ENCODE measurements around the gene CCNI2.

Gene CCNI2

GRCh38 chr5:132750471-132751230 is 3.4 kb downstream of the CCNI2 start:
- DNase-seq = no peak

DNA sequence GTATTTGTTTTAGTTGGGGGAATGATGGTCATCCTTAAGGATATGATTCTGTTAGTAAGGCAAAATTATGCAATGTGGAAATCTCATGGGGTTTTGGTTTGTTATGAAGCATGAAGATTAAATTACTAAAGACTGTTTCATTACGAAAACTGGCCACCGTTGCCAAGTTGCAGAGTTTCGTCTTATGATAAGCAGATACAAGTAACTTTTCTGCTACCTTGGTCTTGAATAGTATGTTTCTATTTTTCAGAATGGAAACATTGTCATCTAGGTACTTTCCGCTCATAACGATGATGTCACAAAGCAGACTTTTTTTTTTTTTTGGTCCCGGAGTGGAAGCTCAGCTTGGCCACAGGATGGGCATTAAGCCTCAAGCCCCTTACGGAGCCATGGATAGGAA is 4.2 kb downstream of the CCNI2 start:
- DNase-seq = no peak

- DNase-seq = no peak
Measured at GRCh38 chr5:132751971-132752580, 4.8 kb downstream of the CCNI2 start.

GRCh38 chr5:132752581-132753125 is 5.4 kb downstream of the CCNI2 start:
- DNase-seq = no peak

GRCh38 chr5:132753135-132753987 is 6.1 kb downstream of the CCNI2 start:
- DNase-seq = no peak

- DNase-seq = no peak
Measured at GRCh38 chr5:132754111-132754510, 6.9 kb downstream of the CCNI2 start.

GRCh38 chr5:132754947-132755346 is 7.7 kb downstream of the CCNI2 start:
- no peak for DNase-seq

DNA sequence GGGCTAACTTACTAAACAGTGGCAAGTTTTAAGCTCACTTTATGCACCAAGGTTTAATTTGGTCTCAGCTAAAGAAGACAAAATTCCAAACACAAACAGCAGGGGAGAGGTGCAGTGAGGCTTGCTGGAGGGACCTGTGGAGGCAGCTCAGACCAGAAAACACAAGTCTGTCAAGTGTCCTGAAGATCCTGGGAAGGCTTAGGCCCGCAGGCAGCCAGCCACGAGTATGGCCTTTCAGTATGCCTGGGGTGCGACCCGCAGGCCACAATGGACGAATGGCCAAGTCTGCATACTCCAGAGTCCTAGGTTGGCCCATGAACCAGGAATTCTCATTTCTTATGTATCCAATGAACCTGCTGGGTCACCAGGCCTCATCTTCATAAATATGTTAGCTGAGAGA is 9.3 kb downstream of the CCNI2 start:
- no peak for DNase-seq

DNA sequence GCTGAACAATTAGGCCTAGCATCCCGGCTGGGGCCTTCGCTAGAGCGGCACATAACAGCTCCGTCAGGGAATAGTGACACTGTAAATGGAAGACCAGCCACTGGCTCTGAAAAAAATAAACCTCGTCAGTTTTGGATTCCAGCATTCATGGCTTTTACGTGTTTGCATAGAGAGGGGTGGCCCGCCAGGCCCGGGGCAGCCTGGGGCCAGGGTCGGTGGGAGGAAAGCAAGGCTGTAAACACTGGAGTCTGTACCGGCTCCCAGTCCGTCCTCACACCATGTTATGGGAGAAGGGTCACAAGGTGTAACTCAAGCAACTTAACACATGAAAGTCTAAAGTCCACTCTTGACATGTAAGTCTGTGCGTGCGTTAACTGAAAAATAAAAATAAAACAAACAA is 11.2 kb downstream of the CCNI2 start:
- DNase-seq = no peak

GRCh38 chr5:132759114-132760048 is 12.2 kb downstream of the CCNI2 start:
- no peak for DNase-seq

DNA sequence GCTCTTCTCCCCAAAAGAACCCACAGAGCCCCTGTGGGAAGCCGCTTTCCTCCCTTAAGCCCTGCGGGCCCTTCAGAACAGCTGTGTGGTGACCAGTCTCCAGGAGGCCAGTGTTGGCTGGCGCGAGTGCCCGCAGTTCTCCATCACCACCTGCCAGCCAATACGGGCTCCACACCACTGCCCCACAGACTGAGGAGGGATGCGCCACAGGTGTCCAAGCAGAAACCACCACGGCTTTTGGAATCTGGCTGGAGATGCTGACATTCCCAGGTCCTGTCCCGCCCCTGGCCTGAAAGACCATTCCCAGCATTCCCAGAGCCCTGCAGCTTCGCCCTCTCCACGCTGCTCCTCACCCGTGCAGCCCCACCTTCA is 12.8 kb downstream of the CCNI2 start:
- no peak for DNase-seq

- no peak for DNase-seq
Measured at GRCh38 chr5:132760601-132761317, 13.5 kb downstream of the CCNI2 start.

DNA sequence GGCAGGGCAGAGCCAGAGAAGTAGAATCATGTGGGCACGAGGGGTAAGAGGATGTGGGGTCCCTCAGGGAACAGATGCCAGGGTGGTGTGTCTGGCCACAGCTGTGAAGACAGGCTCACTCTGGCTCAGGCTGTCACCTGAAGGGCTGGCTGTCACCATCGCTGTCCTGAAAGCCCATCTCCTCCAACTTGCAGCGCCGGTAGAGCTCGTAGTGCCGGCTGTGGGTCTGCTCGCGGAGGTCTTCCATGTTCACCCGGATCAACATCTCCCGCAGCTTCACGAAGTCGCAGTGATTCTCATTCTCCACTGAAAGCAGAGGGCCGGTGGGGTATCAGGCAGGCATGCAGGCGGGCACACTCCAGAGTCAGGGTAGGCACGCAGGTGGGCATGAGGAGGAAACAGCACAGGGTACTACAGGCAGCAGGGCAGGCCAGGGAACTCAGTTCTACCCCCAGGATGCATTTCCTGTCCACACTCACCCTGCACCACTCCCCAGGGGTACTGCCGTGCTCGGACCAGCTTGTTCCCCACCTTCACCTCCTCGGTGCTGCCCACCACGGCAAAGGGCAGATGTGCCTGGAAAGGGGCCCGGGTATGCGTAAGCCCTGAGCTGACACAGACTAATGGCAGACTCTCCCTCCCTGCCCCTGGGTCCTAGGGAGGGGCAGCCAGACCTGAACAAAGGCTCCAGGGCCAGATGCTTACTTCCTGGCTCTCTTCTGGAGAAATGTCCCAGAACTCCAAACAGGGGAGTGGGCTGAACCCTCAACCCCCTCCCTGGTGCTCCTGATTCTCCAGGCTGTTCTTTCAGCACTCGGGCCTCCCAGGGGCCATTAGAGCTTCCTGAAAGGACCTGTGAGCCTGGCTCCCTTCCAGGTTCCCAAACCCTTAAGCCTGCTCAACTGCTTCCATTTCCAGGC is 14.4 kb downstream of the CCNI2 start:
- DNase-seq = no peak

DNA sequence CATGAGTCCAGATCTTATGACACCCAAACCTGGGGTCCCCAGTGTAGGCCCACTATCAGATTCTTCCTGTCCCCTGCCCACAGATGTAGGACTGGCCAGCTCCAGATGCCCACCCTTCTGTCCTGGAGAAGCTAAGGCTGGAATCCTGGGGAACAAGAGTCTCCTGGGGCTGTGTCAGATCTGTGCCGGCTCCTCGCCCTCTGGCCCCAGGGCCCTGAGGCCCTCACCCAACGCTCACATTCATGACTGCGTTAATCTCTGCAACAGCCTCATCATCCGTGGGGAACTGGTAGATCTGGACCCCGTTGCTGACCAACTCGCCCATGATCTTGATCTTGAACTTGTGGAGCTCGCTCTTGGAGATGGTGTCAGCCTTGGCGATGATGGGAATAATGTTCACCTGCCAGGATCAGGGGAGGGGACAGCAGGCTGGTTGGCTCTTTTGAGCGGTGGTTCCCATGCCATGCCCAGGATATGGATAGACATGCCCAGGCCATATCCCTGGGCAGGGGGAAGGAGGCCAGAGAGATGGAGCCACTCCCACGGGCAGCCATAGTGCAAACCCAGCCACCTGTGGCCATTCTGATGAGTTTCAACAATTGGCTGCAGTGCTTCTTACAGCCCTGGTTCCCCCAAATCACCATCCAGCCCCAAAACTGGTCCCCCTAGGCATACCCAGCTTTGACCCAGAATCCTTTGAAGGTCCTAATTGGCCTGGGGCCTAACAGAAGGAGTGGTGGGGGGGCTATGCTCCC is 15.2 kb downstream of the CCNI2 start:
- no peak for DNase-seq

GRCh38 chr5:132763181-132764036 is 16.2 kb downstream of the CCNI2 start:
- no peak for DNase-seq

GRCh38 chr5:132764051-132764450 is 16.8 kb downstream of the CCNI2 start:
- no peak for DNase-seq

GRCh38 chr5:132764671-132765238 is 17.5 kb downstream of the CCNI2 start:
- DNase-seq = no peak

DNA sequence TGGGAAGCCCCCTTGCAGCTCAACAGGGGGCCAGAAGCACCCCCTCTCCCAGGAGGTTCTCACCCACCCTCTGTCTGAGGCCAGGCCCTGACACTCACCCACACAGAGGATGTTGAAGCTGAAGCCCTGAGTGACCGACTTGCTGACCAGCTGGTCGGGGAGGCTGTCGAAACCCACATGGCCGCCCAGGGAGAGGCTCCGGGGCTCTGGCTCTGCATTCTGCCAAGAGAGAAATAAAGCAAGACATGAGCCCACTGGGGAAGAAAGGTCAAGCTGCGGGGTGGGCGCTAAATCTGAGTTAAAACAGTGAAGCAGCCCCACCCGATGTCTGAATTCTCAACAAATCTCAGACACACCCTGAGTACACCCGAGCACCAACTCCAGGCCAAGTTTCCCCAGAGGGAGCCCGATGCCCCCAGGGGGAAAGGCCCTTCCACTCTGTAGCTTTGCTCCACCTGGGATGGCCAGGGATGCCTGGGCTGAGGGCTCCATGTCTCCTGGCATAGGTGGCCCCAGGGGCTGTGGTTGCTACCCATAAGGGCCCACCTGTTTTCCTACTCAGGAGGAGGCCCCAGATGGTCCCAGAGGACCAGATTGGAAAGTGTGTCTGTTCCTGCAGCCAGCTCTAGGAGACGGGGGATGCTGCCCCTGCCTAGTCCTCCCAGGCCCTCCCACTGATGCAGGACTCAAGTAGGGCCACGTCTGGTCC is 18.2 kb downstream of the CCNI2 start:
- no peak for DNase-seq
